HEK293 (cell line): Measurements from ENCODE around the gene FAM151B.

Experiments
- CTCF ChIA-PET: fragments of 350-600 bp; formaldehyde crosslinking; extraction: SDS; loops from one replicate; lab custom pipeline; 2021; ENCODE audit warnings: antibody characterized with exemption; lab: Yijun Ruan, JAX
- POLR2A ChIA-PET: fragments of 300-600 bp; formaldehyde crosslinking; extraction: SDS; loops from one replicate; lab custom pipeline; 2020; ENCODE audit warnings: antibody characterized with exemption, inconsistent platforms; lab: Yijun Ruan, JAX
- H3K27ac ChIP-seq: fragments of 200-500 bp; sonication (Bioruptor generic); 2 replicates; pipeline ENCODE4 v1.5.1; 2014; ENCODE audit warnings: low read depth, low read length, control low read depth, inconsistent platforms; ENCODE audit errors: extremely low read depth
- H3K36me3 ChIP-seq, 2 experiments: fragments of 200-500 bp in 1 of 2; sonication (Bioruptor generic) in 1 of 2; 1 replicate in 1 of 2; 2 replicates in 1 of 2; pipeline ENCODE4 v1.5.1; 2014 to 2017; ENCODE audit warnings: inconsistent platforms in 2 of 2, low read length in 2 of 2; ENCODE audit not compliant: control insufficient read depth in 2 of 2, insufficient read depth in 1 of 2
- H3K4me1 ChIP-seq: fragments of 200-500 bp; sonication (Bioruptor generic); 2 replicates; pipeline ENCODE4 v1.5.1; 2014; ENCODE audit warnings: mild to moderate bottlenecking, low read length, inconsistent platforms; ENCODE audit not compliant: control insufficient read depth, insufficient read depth
- H3K4me3 ChIP-seq: 2 replicates; pipeline ENCODE4 v1.5.1; 2011; ENCODE audit warnings: low read depth, mild to moderate bottlenecking, control low read depth, low read length, moderate library complexity
- H3K9me3 ChIP-seq: fragments of 200-500 bp; sonication (Bioruptor generic); 2 replicates; pipeline ENCODE4 v1.5.1; 2014; ENCODE audit warnings: low read depth, low read length, inconsistent platforms; ENCODE audit not compliant: control insufficient read depth, insufficient read depth
- CTCF ChIP-seq: fragments of 450-650 bp; formaldehyde crosslinking; IDR thresholded peaks from 2 replicates; pipeline ENCODE4 v1.5.1; 2016; ENCODE audit warnings: missing biosample characterization, missing genetic modification characterization
- GLIS2 ChIP-seq: fragments of 450-650 bp; formaldehyde crosslinking; IDR thresholded peaks from 2 replicates; pipeline ENCODE4 v1.5.1; 2016; ENCODE audit warnings: missing biosample characterization, missing genetic modification characterization
- PATZ1 ChIP-seq: fragments of 450-650 bp; formaldehyde crosslinking; IDR thresholded peaks from 2 replicates; pipeline ENCODE4 v1.5.1; 2016; ENCODE audit warnings: missing biosample characterization, missing genetic modification characterization
- PRDM10 ChIP-seq: fragments of 450-650 bp; formaldehyde crosslinking; IDR thresholded peaks from 2 replicates; pipeline ENCODE4 v1.5.1; 2016; ENCODE audit warnings: missing biosample characterization, missing genetic modification characterization
- SALL2 ChIP-seq: fragments of 450-650 bp; formaldehyde crosslinking; IDR thresholded peaks from 2 replicates; pipeline ENCODE4 v1.5.0; 2017; ENCODE audit warnings: missing biosample characterization, mild to moderate bottlenecking, missing genetic modification characterization, borderline replicate concordance
- TCF7L2 ChIP-seq: IDR thresholded peaks from 2 replicates; pipeline ENCODE4 v1.6.1; 2011; ENCODE audit warnings: low read depth, mild to moderate bottlenecking, inconsistent platforms, low read length, moderate library complexity, borderline replicate concordance
- WT1 ChIP-seq: fragments of 450-650 bp; formaldehyde crosslinking; IDR thresholded peaks from 2 replicates; pipeline ENCODE4 v1.5.1; 2016; ENCODE audit warnings: missing biosample characterization, missing genetic modification characterization
- YY1 ChIP-seq: fragments of 450-650 bp; formaldehyde crosslinking; IDR thresholded peaks from 2 replicates; pipeline ENCODE4 v1.5.1; 2018; ENCODE audit warnings: missing biosample characterization, missing genetic modification characterization
- ZBTB17 ChIP-seq: fragments of 450-650 bp; formaldehyde crosslinking; IDR thresholded peaks from 2 replicates; pipeline ENCODE4 v1.5.1; 2016; ENCODE audit warnings: missing biosample characterization, missing genetic modification characterization
- ZBTB20 ChIP-seq: fragments of 450-650 bp; formaldehyde crosslinking; IDR thresholded peaks from 2 replicates; pipeline ENCODE4 v1.5.1; 2016; ENCODE audit warnings: missing biosample characterization, missing genetic modification characterization
- ZBTB6 ChIP-seq: fragments of 450-650 bp; formaldehyde crosslinking; IDR thresholded peaks from 2 replicates; pipeline ENCODE4 v1.5.1; 2017; ENCODE audit warnings: missing biosample characterization, missing genetic modification characterization
- ZEB2 ChIP-seq: fragments of 450-650 bp; formaldehyde crosslinking; IDR thresholded peaks from 2 replicates; pipeline ENCODE4 v1.5.1; 2016; ENCODE audit warnings: missing biosample characterization, missing genetic modification characterization
- ZNF324 ChIP-seq: fragments of 450-650 bp; formaldehyde crosslinking; IDR thresholded peaks from 2 replicates; pipeline ENCODE4 v1.5.1; 2016; ENCODE audit warnings: missing biosample characterization, missing genetic modification characterization
- ZNF341 ChIP-seq: fragments of 450-650 bp; formaldehyde crosslinking; IDR thresholded peaks from 2 replicates; pipeline ENCODE4; 2016; ENCODE audit warnings: low read depth, missing biosample characterization, missing genetic modification characterization
- ZNF394 ChIP-seq: fragments of 450-650 bp; formaldehyde crosslinking; IDR thresholded peaks from 2 replicates; pipeline ENCODE4 v1.5.1; 2016; ENCODE audit warnings: missing biosample characterization, missing genetic modification characterization, mild to moderate bottlenecking, moderate library complexity, borderline replicate concordance
- ZNF600 ChIP-seq: fragments of 450-650 bp; formaldehyde crosslinking; IDR thresholded peaks from 2 replicates; pipeline ENCODE4 v1.5.1; 2016; ENCODE audit warnings: missing biosample characterization, missing genetic modification characterization
- ZNF660 ChIP-seq: fragments of 450-650 bp; IDR thresholded peaks from 2 replicates; pipeline ENCODE4 v1.5.1; 2018; ENCODE audit warnings: missing biosample characterization, mild to moderate bottlenecking, missing genetic modification characterization
- ZNF692 ChIP-seq: fragments of 450-650 bp; formaldehyde crosslinking; IDR thresholded peaks from 2 replicates; pipeline ENCODE4 v1.5.1; 2016; ENCODE audit warnings: missing biosample characterization, missing genetic modification characterization
- ZNF701 ChIP-seq: fragments of 450-650 bp; formaldehyde crosslinking; IDR thresholded peaks from 2 replicates; pipeline ENCODE4 v1.5.1; 2016; ENCODE audit warnings: missing biosample characterization, missing genetic modification characterization
- ZNF76 ChIP-seq: fragments of 450-650 bp; formaldehyde crosslinking; IDR thresholded peaks from 2 replicates; pipeline ENCODE4; 2016; ENCODE audit warnings: low read depth, missing biosample characterization, missing genetic modification characterization, borderline replicate concordance
- ZNF843 ChIP-seq: fragments of 450-650 bp; formaldehyde crosslinking; IDR thresholded peaks from 2 replicates; pipeline ENCODE4 v1.5.1; 2016; ENCODE audit warnings: missing biosample characterization, missing genetic modification characterization
- ZSCAN18 ChIP-seq: fragments of 450-650 bp; formaldehyde crosslinking; IDR thresholded peaks from 2 replicates; pipeline ENCODE4 v1.5.1; 2016; ENCODE audit warnings: missing biosample characterization, missing genetic modification characterization

Gene FAM151B

GRCh38 chr5:80569961-80570786 lies 82.3 kb downstream of the FAM151B start, which contains the start of gene ANKRD34B (continued):
- TF ChIP-seq PRDM10 (tag by site-specific recombination) (peak; percentile 84; the same call in 1 of the 2 replicates), YY1 (tag by site-specific recombination) (0 out of 2 replicates have a peak, but pooled peaks have one; percentile 9), ZNF76 (tag by site-specific recombination) (peak; percentile 76; the same call in 1 of the 2 replicates), ZNF394 (tag by site-specific recombination) (no peak), ZBTB6 (tag by site-specific recombination) (peak; percentile 98), PATZ1 (peak; percentile 58), ZEB2 (tag by site-specific recombination) (0 out of 2 replicates have a peak, but pooled peaks have one; percentile 42), ZNF692 (peak; percentile 83), ZBTB17 (tag by site-specific recombination) (peak; percentile 64), GLIS2 (tag by site-specific recombination) (peak; percentile 66), ZNF324 (tag by site-specific recombination) (0 out of 2 replicates have a peak, but pooled peaks have one; percentile 36), ZNF660 (peak; percentile 29; the same call in 1 of the 2 replicates), ZNF843 (tag by site-specific recombination) (0 out of 2 replicates have a peak, but pooled peaks have one; percentile 15), ZNF600 (tag by site-specific recombination) (peak; percentile 35; the same call in 1 of the 2 replicates), ZBTB20 (tag by site-specific recombination) (peak; percentile 45; the same call in 1 of the 2 replicates), ZNF341 (peak; percentile 56), SALL2 (no peak)
- TF ChIP-seq, all 188 proteins: peak for 28

- H3K36me3 ChIP-seq, result no peaks in the 10 kb centered on the region
- no peaks in the 10 kb centered on the region for H3K9me3 ChIP-seq
- no peak overlapping the region for H3K27ac ChIP-seq
- H3K4me3 ChIP-seq, result no peak overlapping the region
- ChIA-PET CTCF (interaction anchor here (0.6 to 1.0 kb wide), 2 partner anchors 69 to 593 kb away, joined by 3 to 5 read pairs; no protein-coding TSS in a partner anchor), POLR2A (no interaction called here)
- no peaks in the 10 kb centered on the region for H3K4me1 ChIP-seq
- TF ChIP-seq ZSCAN18 (tag by site-specific recombination) (no peak), WT1 (tag by site-specific recombination) (no peak), ZNF701 (tag by site-specific recombination) (no peak), TCF7L2 (no peak), CTCF (no peak)
These were observed 85.2 kb downstream of the FAM151B start for GRCh38 chr5:80573062-80573461.
